HG02943 (cell line): ENCODE results near the gene EYS.

Experiments used
- ATAC-seq: cut with Tn5 transposase; IDR thresholded peaks from one replicate; pipeline ENCODE4 v1.9.1; 2021; ENCODE audit warnings: mild to moderate bottlenecking, low read depth, moderate library complexity; ENCODE audit not compliant: unreplicated experiment

The EYS gene

GRCh38 chr6:63677282-63677681, 2029.7 kb downstream of the EYS start:
- ATAC-seq, result no peak

- ATAC-seq, result no peak
Measured at GRCh38 chr6:63676412-63677114, 2030.5 kb downstream of the EYS start.

GRCh38 chr6:63675138-63675537, 2031.9 kb downstream of the EYS start:
- ATAC-seq, result no peak

- no peak for ATAC-seq
Measured at GRCh38 chr6:63674635-63675034, 2032.4 kb downstream of the EYS start.

GRCh38 chr6:63673692-63674091, 2033.3 kb downstream of the EYS start:
- no peak for ATAC-seq

GRCh38 chr6:63672582-63673129, 2034.4 kb downstream of the EYS start:
- ATAC-seq, result no peak

- ATAC-seq, result no peak
Measured at GRCh38 chr6:63671098-63671754, 2035.8 kb downstream of the EYS start.
